HG02678 (cell line): ENCODE measurements around the gene FRMD5.

Experiments used
- ATAC-seq: cut with Tn5 transposase; IDR thresholded peaks from one replicate; pipeline ENCODE4 v1.9.1; 2021; ENCODE audit warnings: mild to moderate bottlenecking, moderate library complexity; ENCODE audit not compliant: unreplicated experiment

FRMD5 gene

GRCh38 chr15:44096596-44096995 is 98.5 kb downstream of the FRMD5 start:
- no peak for ATAC-seq

GRCh38 chr15:44094781-44095180 is 100.3 kb downstream of the FRMD5 start:
- no peak for ATAC-seq

- no peak for ATAC-seq
Measured at GRCh38 chr15:44093836-44094235, 101.2 kb downstream of the FRMD5 start.

GRCh38 chr15:44092221-44092620 is 102.8 kb downstream of the FRMD5 start:
- no peak for ATAC-seq

GRCh38 chr15:44087578-44088465 is 107.2 kb downstream of the FRMD5 start:
- ATAC-seq: no peak

- ATAC-seq: no peak
Measured at GRCh38 chr15:44084770-44085169, 110.3 kb downstream of the FRMD5 start.

- ATAC-seq: no peak
Measured at GRCh38 chr15:44084171-44084570, 110.9 kb downstream of the FRMD5 start.

- ATAC-seq: no peak
Measured at GRCh38 chr15:44082558-44083157, 112.4 kb downstream of the FRMD5 start.

- no peak for ATAC-seq
Measured at GRCh38 chr15:44081026-44082013, 113.8 kb downstream of the FRMD5 start.

- no peak for ATAC-seq
Measured at GRCh38 chr15:44075535-44075934, 119.5 kb downstream of the FRMD5 start.

- no peak for ATAC-seq
Measured at GRCh38 chr15:44069489-44069888, 125.6 kb downstream of the FRMD5 start.

- no peak for ATAC-seq
Measured at GRCh38 chr15:44068347-44068746, 126.7 kb downstream of the FRMD5 start.

- ATAC-seq: no peak
Measured at GRCh38 chr15:44066211-44066827, 128.8 kb downstream of the FRMD5 start.

- no peak for ATAC-seq
Measured at GRCh38 chr15:44064706-44065105, 130.4 kb downstream of the FRMD5 start.

- no peak for ATAC-seq
Measured at GRCh38 chr15:44058126-44058525, 136.9 kb downstream of the FRMD5 start.

GRCh38 chr15:44045661-44046060 is 149.4 kb downstream of the FRMD5 start:
- no peak for ATAC-seq

GRCh38 chr15:44045217-44045616 is 149.9 kb downstream of the FRMD5 start:
- ATAC-seq: no peak

GRCh38 chr15:44038755-44039191 is 156.3 kb downstream of the FRMD5 start:
- ATAC-seq: no peak

- ATAC-seq: no peak
Measured at GRCh38 chr15:44035781-44036699, 159.0 kb downstream of the FRMD5 start.
